Sigmoid colon (tissue), 7 donors: Measurements from ENCODE around the gene CCDC148. TPM values are rescaled to one million over a fixed set of nuclear protein-coding genes. Genes with fewer than 3 reads are reported as not detected.

ENCODE experiments used
- DNase-seq: peaks from one replicate; pipeline ENCODE4 v3.0.0-alpha.2; 2019
- H3K27ac ChIP-seq, 4 donors: fragments of 200-600 bp; sonication (generic); one replicate each; pipeline ENCODE4 v1.5.1; 2016 to 2019; ENCODE audit warnings: mild to moderate bottlenecking in 1 of 4
- H3K27me3 ChIP-seq, 3 donors: fragments of 200-600 bp; sonication (generic); one replicate each; pipeline ENCODE4 v1.5.1; 2019; ENCODE audit warnings: mild to moderate bottlenecking in 1 of 3
- H3K36me3 ChIP-seq, 4 donors: fragments of 200-600 bp; sonication (generic); one replicate each; pipeline ENCODE4 v1.5.1; 2016 to 2019
- H3K4me1 ChIP-seq, 4 donors: fragments of 200-600 bp; sonication (generic); one replicate each; pipeline ENCODE4 v1.5.1; 2017 to 2019
- H3K4me3 ChIP-seq, 4 donors: fragments of 200-600 bp; sonication (generic); one replicate each; pipeline ENCODE4 v1.5.1; 2017 to 2019; ENCODE audit warnings: mild to moderate bottlenecking in 2 of 4, moderate library complexity in 1 of 4
- H3K9me3 ChIP-seq, 4 donors: fragments of 200-600 bp in 3 of 4; sonication (generic) in 3 of 4; one replicate each; pipeline versions ENCODE4 v1.5.1 to v1.6.1; 2013 to 2019
- EP300 ChIP-seq, 4 donors: sonication (generic); formaldehyde crosslinking; IDR thresholded peaks; one replicate each; pipeline ENCODE4 v1.6.1; 2017; ENCODE audit warnings: antibody characterized with exemption in 4 of 4
- POLR2A ChIP-seq, 2 donors: fragments of 450-650 bp; IDR thresholded peaks; one replicate each; pipeline ENCODE4 v1.6.1; 2016; ENCODE audit warnings: antibody characterized with exemption in 2 of 2, mild to moderate bottlenecking in 2 of 2, moderate library complexity in 2 of 2
- POLR2AphosphoS5 ChIP-seq, 4 donors: sonication (generic); formaldehyde crosslinking; IDR thresholded peaks; one replicate each; pipeline ENCODE4 v1.6.1; 2017; ENCODE audit warnings: antibody characterized with exemption in 4 of 4
- WGBS, 2 donors: extraction: QIAGEN DNeasy Blood & Tissue Kit; methylation state at CpG; one replicate each; pipeline ENCODE4 v1.1.7; 2013; 5-methylcytosine and 5-hydroxymethylcytosine counted together
- intact Hi-C: fragments of 100-400 bp; cut with DNase I; formaldehyde crosslinking; loops from one replicate; pipeline ENCODE4 v1.15.1; 2023
- polyA plus RNA-seq, 3 donors: library from polyadenylated mRNA; stranded (reverse); fragments of 200-250 nt; gene quantifications; one replicate each; pipeline ENCODE4 v1.2.3, GENCODE V29; 2013
- total RNA-seq, 4 donors: library from RNA; depleted of rRNA; stranded (reverse); fragments of >200 nt; gene quantifications; one replicate each; pipeline ENCODE4 v1.1.0, GENCODE V29; 2016
- TF ChIP-seq, protein P1 (sequence below), 4 experiments: fragments of 450-650 bp in 3 of 4; fragments of 200-600 bp in 1 of 4; IDR thresholded peaks; one replicate each; pipeline ENCODE4 v1.5.1; 2016 to 2019; ENCODE audit warnings: antibody characterized with exemption in 4 of 4, mild to moderate bottlenecking in 3 of 4, moderate library complexity in 2 of 4
- donor health status: healthy with polysubstance abuse.
- donor health status: Bipolar disorder and iron deficiency.
- donor health status: healthy.

The CCDC148 gene
- total and polyA plus RNA-seq, 7 donors = 0.23 to 0.83 (median 0.36) TPM; not detected in 4

- no peaks in the 10 kb centered on the region for H3K4me1 ChIP-seq
- intact Hi-C loops = no loop called here
- no peaks in the 10 kb centered on the region for H3K9me3 ChIP-seq
- no peaks in the 10 kb centered on the region for H3K27me3 ChIP-seq
- no peak for DNase-seq
- H3K4me3 ChIP-seq = no peak overlapping the region
- 90 to 91% methylated on average over 4 of the region's 4 CpGs for WGBS, 2 donors
- H3K36me3 ChIP-seq = no peaks in the 10 kb centered on the region
- no peak overlapping the region for H3K27ac ChIP-seq
- no peak for TF ChIP-seq POLR2A (IDR thresholded peaks at IDR 0.05)
- TF ChIP-seq, protein P1, sequence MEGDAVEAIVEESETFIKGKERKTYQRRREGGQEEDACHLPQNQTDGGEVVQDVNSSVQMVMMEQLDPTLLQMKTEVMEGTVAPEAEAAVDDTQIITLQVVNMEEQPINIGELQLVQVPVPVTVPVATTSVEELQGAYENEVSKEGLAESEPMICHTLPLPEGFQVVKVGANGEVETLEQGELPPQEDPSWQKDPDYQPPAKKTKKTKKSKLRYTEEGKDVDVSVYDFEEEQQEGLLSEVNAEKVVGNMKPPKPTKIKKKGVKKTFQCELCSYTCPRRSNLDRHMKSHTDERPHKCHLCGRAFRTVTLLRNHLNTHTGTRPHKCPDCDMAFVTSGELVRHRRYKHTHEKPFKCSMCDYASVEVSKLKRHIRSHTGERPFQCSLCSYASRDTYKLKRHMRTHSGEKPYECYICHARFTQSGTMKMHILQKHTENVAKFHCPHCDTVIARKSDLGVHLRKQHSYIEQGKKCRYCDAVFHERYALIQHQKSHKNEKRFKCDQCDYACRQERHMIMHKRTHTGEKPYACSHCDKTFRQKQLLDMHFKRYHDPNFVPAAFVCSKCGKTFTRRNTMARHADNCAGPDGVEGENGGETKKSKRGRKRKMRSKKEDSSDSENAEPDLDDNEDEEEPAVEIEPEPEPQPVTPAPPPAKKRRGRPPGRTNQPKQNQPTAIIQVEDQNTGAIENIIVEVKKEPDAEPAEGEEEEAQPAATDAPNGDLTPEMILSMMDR (IDR thresholded peaks at IDR 0.05) = no peak
- TF ChIP-seq POLR2AphosphoS5 (IDR thresholded peaks at IDR 0.05) = no peak
- no peak for TF ChIP-seq EP300 (IDR thresholded peaks at IDR 0.05)
Observed at GRCh38 chr2:158243392-158243791, 213.2 kb downstream of the CCDC148 start.

- H3K4me1 ChIP-seq = no peaks in the 10 kb centered on the region
- no peaks in the 10 kb centered on the region for H3K9me3 ChIP-seq
- WGBS, 2 donors = 72 to 85% methylated on average over 2 of the region's 2 CpGs
Observed at GRCh38 chr2:158242280-158242679, 214.3 kb downstream of the CCDC148 start.

DNA sequence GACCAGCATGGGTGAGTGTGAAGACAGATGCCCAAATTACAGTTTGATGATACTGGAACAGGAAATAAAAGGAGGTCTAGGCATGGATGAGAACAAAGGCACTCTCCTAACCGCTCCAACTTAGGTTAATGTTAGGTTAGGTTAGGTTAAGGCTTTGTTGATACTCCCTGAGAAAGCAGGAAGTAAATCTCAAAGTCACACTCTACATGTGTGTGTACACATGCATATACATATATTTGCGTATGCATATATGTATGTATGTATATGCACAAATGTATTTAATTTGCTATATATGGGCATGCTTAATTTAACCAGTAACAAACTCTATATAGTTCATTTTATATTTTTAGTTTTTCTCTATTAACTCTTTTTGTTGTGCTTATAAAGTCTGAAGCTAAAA is 215.6 kb downstream of the CCDC148 start:
- Histone ChIP-seq H3K9me3 (no peaks in the 10 kb centered on the region), H3K4me1 (no peaks in the 10 kb centered on the region), H3K27ac (no peak overlapping the region), H3K36me3 (no peaks in the 10 kb centered on the region), H3K4me3 (no peak overlapping the region), H3K27me3 (no peaks in the 10 kb centered on the region)
- DNase-seq = no peak
- WGBS, 2 donors = 38 to 48% methylated on average over 2 of the region's 2 CpGs
- intact Hi-C loops = no loop called here
- TF ChIP-seq EP300 (IDR thresholded peaks at IDR 0.05) (no peak), POLR2AphosphoS5 (IDR thresholded peaks at IDR 0.05) (no peak), POLR2A (IDR thresholded peaks at IDR 0.05) (no peak)
- TF ChIP-seq, protein P1 (IDR thresholded peaks at IDR 0.05) = no peak

More at GRCh38 chr2:158242280-158242679, 214.3 kb downstream of the CCDC148 start:
- H3K27ac ChIP-seq = no peak overlapping the region
- no peak for DNase-seq
- no peaks in the 10 kb centered on the region for H3K27me3 ChIP-seq
- no peak for TF ChIP-seq POLR2A (IDR thresholded peaks at IDR 0.05)
- TF ChIP-seq, protein P1 (IDR thresholded peaks at IDR 0.05) = no peak
- no peak for TF ChIP-seq POLR2AphosphoS5 (IDR thresholded peaks at IDR 0.05)
- no peak for TF ChIP-seq EP300 (IDR thresholded peaks at IDR 0.05)
- H3K36me3 ChIP-seq = no peaks in the 10 kb centered on the region
- no peak overlapping the region for H3K4me3 ChIP-seq
- intact Hi-C loops = no loop called here

GRCh38 chr2:158239271-158239670 is 217.3 kb downstream of the CCDC148 start:
- Histone ChIP-seq H3K36me3 (no peaks in the 10 kb centered on the region), H3K9me3 (no peaks in the 10 kb centered on the region), H3K4me3 (no peak overlapping the region), H3K27me3 (no peaks in the 10 kb centered on the region), H3K27ac (no peak overlapping the region), H3K4me1 (no peaks in the 10 kb centered on the region)
- DNase-seq = no peak
- WGBS, 2 donors = 86 to 91% methylated on average over 2 of the region's 2 CpGs
- intact Hi-C loops = no loop called here
- TF ChIP-seq, protein P1 (IDR thresholded peaks at IDR 0.05) = no peak
- no peak for TF ChIP-seq EP300 (IDR thresholded peaks at IDR 0.05)
- TF ChIP-seq POLR2AphosphoS5 (IDR thresholded peaks at IDR 0.05) = no peak
- TF ChIP-seq POLR2A (IDR thresholded peaks at IDR 0.05) = no peak

DNA sequence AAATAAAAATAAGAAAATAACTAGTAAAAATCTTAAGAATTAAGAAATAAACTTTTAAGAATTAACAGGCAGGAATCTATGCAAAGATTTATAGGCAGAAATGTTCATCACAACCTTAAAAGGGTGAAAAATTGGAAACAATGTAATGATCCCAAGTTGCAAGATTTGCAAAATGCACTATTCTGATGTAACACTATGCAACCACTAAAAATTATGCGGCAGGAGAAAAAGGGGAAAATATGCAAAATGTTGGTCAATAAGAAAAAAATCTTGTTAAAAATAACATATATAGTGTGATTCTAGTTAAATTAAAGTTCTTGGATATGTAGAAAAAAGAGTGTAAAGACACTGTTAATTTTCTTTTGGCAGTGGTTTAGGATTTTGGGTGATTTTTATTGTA is 222.1 kb downstream of the CCDC148 start:
- no peaks in the 10 kb centered on the region for H3K36me3 ChIP-seq
- no peak for DNase-seq
- H3K4me1 ChIP-seq = no peaks in the 10 kb centered on the region
- intact Hi-C loops = no loop called here
- no peak overlapping the region for H3K27ac ChIP-seq
- WGBS, 2 donors = 98 to 100% methylated on average over 1 of the region's 1 CpG
- H3K27me3 ChIP-seq = no peaks in the 10 kb centered on the region
- H3K4me3 ChIP-seq = no peak overlapping the region
- TF ChIP-seq EP300 (IDR thresholded peaks at IDR 0.05) (no peak), POLR2AphosphoS5 (IDR thresholded peaks at IDR 0.05) (no peak), POLR2A (IDR thresholded peaks at IDR 0.05) (no peak)
- TF ChIP-seq, protein P1 (IDR thresholded peaks at IDR 0.05) = no peak
- H3K9me3 ChIP-seq = no peaks in the 10 kb centered on the region
